Activated T-helper 17 cell treated with anti-CD3 and anti-CD28 coated beads, Interleukin-2, amount 50 U/mL, for 72 hours (primary cell): Measurements from ENCODE around the gene UCN2. TPM values are rescaled to one million over a fixed set of nuclear protein-coding genes. Genes with fewer than 3 reads are reported as not detected.

ENCODE experiments used
- ATAC-seq: fragments of 150-1000 bp; cut with Tn5 transposase; replicated peaks from 2 replicates; pipeline ENCODE4 v1.10.0; 2021; ENCODE audit warnings: mild to moderate bottlenecking, moderate library complexity
- H3K27ac Mint-ChIP-seq: one replicate; pipeline ENCODE4 v1.8.0; 2022; ENCODE audit warnings: mixed read lengths
- H3K27me3 Mint-ChIP-seq: one replicate; pipeline ENCODE4 v1.8.0; 2022; ENCODE audit warnings: mixed read lengths
- H3K36me3 Mint-ChIP-seq: one replicate; pipeline ENCODE4 v1.8.0; 2022; ENCODE audit warnings: low read depth, mild to moderate bottlenecking, mixed read lengths
- H3K4me1 Mint-ChIP-seq: one replicate; pipeline ENCODE4 v1.8.0; 2022; ENCODE audit warnings: mixed read lengths
- H3K4me3 Mint-ChIP-seq: one replicate; pipeline ENCODE4 v1.8.0; 2022; ENCODE audit warnings: mild to moderate bottlenecking, mixed read lengths
- H3K9me3 Mint-ChIP-seq: one replicate; pipeline ENCODE4 v1.8.0; 2022; ENCODE audit warnings: mixed read lengths
- total RNA-seq, 2 donors: library from RNA; stranded (reverse); gene quantifications; one replicate each; pipeline ENCODE4 v1.2.3, GENCODE V29; 2022

Gene UCN2
- total RNA-seq, 2 donors from 2014 or later = 0.34 TPM; not detected in 1

DNA sequence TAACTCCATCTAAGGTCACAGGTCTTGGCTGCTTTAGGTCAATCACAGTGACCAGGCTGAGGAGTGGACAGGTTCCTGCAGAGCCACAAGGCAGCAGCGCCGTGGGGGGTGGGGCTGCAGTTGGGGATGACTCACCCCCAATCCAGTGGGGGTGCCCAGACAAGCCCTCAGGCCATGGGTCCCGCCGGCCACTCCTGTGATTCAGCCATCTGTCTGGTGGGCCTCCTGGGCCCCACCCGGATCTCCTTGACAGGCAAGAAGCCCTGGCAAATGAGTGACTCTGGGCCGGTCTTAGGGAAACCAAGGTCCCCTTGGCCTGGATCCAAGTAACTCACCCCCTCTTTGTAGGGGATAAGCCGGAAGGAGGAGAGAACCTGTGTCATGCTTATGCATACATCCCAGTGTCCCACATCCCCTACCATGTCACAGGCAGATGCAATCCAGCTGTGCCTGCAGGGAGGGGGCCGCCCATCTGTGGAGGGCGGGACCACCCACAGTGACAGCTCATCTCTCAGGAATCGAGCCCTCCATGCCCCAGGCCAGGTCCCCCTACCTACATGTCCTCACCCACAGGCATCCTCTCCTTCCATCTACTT is 32.0 kb upstream of the UCN2 start:
- no peak overlapping the region for H3K4me3 Mint-ChIP-seq
- no peaks in the 10 kb centered on the region for H3K9me3 Mint-ChIP-seq

DNA sequence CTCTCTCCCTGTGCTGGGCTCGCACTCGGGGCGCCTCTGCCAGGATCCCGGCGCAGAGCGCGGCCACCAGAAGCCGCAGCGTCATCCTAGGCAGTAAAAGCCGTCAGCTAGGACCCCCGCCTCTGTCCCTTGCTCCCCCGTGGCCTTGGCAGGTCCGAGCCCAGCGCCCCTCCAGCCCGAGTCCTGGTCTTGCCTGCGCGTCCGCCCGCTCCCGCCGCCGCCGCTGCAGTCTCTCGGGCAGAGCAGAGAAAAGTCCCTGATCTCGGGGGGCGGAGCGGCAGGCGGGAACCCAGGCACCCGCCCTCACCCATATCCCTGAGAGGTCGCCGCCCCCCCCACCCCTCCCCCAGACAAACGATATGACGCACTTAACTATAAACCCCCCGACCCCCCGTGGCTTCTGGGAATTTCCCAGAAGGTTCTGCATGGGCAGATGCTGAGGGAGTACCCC is 31.5 kb upstream of the UCN2 start, which contains the start of gene COL7A1:
Gene COL7A1, minus strand, starts transcription at position 255 of the 451 bp plus-strand sequence. Its CDS starts 170 bp downstream, at position 85.
- Mint-ChIP-seq H3K27ac (peak within 1 kb of the TSS; percentile 4), H3K4me3 (no peak within 1 kb of the TSS), H3K27me3 (peaks cover 23% of the 10 kb centered on the region), H3K4me1 (peaks cover 10% of the 10 kb centered on the region), H3K9me3 (no peaks in the 10 kb centered on the region), H3K36me3 (peaks cover 16% of the 10 kb centered on the region)
- ATAC-seq = no peak

More for the DNA sequence above, 32.0 kb upstream of the UCN2 start:
- Mint-ChIP-seq H3K27ac (peak overlapping the region; percentile 4), H3K36me3 (peaks cover 21% of the 10 kb centered on the region), H3K27me3 (peaks cover 20% of the 10 kb centered on the region), H3K4me1 (peaks cover 10% of the 10 kb centered on the region)
- ATAC-seq = no peak

GRCh38 chr3:48594417-48595049 is 31.0 kb upstream of the UCN2 start:
- peaks cover 28% of the 10 kb centered on the region for H3K27me3 Mint-ChIP-seq
- H3K4me3 Mint-ChIP-seq = no peak overlapping the region
- ATAC-seq = no peak
- H3K27ac Mint-ChIP-seq = no peak overlapping the region
- H3K9me3 Mint-ChIP-seq = no peaks in the 10 kb centered on the region
- peaks cover 10% of the 10 kb centered on the region for H3K4me1 Mint-ChIP-seq
- H3K36me3 Mint-ChIP-seq = peaks cover 10% of the 10 kb centered on the region

- peaks cover 37% of the 10 kb centered on the region for H3K27me3 Mint-ChIP-seq
- H3K4me1 Mint-ChIP-seq = peaks cover 10% of the 10 kb centered on the region
- H3K27ac Mint-ChIP-seq = no peak overlapping the region
- H3K36me3 Mint-ChIP-seq = no peaks in the 10 kb centered on the region
- H3K9me3 Mint-ChIP-seq = no peaks in the 10 kb centered on the region
- no peak for ATAC-seq
- no peak overlapping the region for H3K4me3 Mint-ChIP-seq
These were observed 29.8 kb upstream of the UCN2 start for GRCh38 chr3:48593337-48593736.

- peaks cover 10% of the 10 kb centered on the region for H3K4me1 Mint-ChIP-seq
- H3K36me3 Mint-ChIP-seq = no peaks in the 10 kb centered on the region
- H3K27me3 Mint-ChIP-seq = peaks cover 37% of the 10 kb centered on the region
- no peak overlapping the region for H3K27ac Mint-ChIP-seq
- H3K4me3 Mint-ChIP-seq = no peak overlapping the region
- no peaks in the 10 kb centered on the region for H3K9me3 Mint-ChIP-seq
- no peak for ATAC-seq
These were observed 29.0 kb upstream of the UCN2 start for GRCh38 chr3:48592519-48593087.

DNA sequence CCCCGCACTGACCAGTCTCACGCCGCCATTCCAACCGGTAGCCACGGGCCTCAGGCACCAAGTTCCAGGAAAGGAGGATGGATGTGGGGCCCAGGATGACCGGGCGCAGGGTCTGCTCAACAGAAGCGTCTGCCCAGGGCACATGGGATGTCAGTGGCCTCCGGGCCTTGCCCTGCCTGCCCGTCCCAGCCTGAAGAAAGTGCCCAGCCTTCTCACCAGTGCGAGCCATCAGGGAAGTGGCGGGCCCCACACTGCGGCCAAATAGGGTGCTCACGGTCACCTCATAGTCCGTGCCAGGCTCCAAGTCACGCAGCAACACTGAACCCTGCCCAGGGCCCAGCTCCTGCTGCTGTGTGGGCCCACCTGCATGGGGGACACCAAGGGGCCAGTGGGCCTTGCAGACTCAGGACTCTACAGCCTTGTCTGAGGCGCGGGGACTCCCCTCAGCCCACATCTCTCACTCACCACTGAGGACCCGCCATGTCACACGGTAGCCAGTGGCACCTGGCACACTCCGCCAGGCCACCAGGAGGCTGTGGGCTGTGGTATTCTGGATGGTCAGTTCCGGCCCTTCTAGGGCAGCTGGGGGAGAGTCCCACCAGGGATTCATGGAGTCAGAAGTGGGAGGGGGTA is 28.4 kb upstream of the UCN2 start:
- Mint-ChIP-seq H3K9me3 (no peaks in the 10 kb centered on the region), H3K4me1 (peaks cover 10% of the 10 kb centered on the region), H3K27ac (no peak overlapping the region), H3K36me3 (no peaks in the 10 kb centered on the region), H3K4me3 (no peak overlapping the region), H3K27me3 (peaks cover 37% of the 10 kb centered on the region)
- ATAC-seq = no peak

- no peak overlapping the region for H3K27ac Mint-ChIP-seq
- H3K4me3 Mint-ChIP-seq = no peak overlapping the region
These were observed 27.9 kb upstream of the UCN2 start for GRCh38 chr3:48591436-48591835.

GRCh38 chr3:48588230-48588629 is 24.6 kb upstream of the UCN2 start:
- H3K27me3 Mint-ChIP-seq = peaks cover 30% of the 10 kb centered on the region
- no peaks in the 10 kb centered on the region for H3K9me3 Mint-ChIP-seq
- no peaks in the 10 kb centered on the region for H3K36me3 Mint-ChIP-seq
- ATAC-seq = no peak
- no peak overlapping the region for H3K27ac Mint-ChIP-seq
- H3K4me1 Mint-ChIP-seq = peaks cover 6% of the 10 kb centered on the region
- no peak overlapping the region for H3K4me3 Mint-ChIP-seq

More at GRCh38 chr3:48591436-48591835, 27.9 kb upstream of the UCN2 start:
- H3K4me1 Mint-ChIP-seq = peaks cover 10% of the 10 kb centered on the region
- H3K27me3 Mint-ChIP-seq = peaks cover 39% of the 10 kb centered on the region
- H3K36me3 Mint-ChIP-seq = no peaks in the 10 kb centered on the region
- H3K9me3 Mint-ChIP-seq = no peaks in the 10 kb centered on the region
- ATAC-seq = no peak

GRCh38 chr3:48587686-48588085 is 24.1 kb upstream of the UCN2 start:
- no peaks in the 10 kb centered on the region for H3K36me3 Mint-ChIP-seq
- peaks cover 27% of the 10 kb centered on the region for H3K27me3 Mint-ChIP-seq
- no peak overlapping the region for H3K27ac Mint-ChIP-seq
- peaks cover 6% of the 10 kb centered on the region for H3K4me1 Mint-ChIP-seq
- H3K9me3 Mint-ChIP-seq = no peaks in the 10 kb centered on the region
- ATAC-seq = no peak
- no peak overlapping the region for H3K4me3 Mint-ChIP-seq

GRCh38 chr3:48585411-48585810 is 21.8 kb upstream of the UCN2 start:
- H3K27me3 Mint-ChIP-seq = peaks cover 18% of the 10 kb centered on the region
- H3K9me3 Mint-ChIP-seq = no peaks in the 10 kb centered on the region
- H3K4me1 Mint-ChIP-seq = no peaks in the 10 kb centered on the region
- no peaks in the 10 kb centered on the region for H3K36me3 Mint-ChIP-seq
- peak overlapping the region; percentile 20 for H3K27ac Mint-ChIP-seq
- ATAC-seq = no peak
- H3K4me3 Mint-ChIP-seq = no peak overlapping the region

GRCh38 chr3:48584836-48585235 is 21.3 kb upstream of the UCN2 start:
- Mint-ChIP-seq H3K9me3 (no peaks in the 10 kb centered on the region), H3K27me3 (peaks cover 16% of the 10 kb centered on the region), H3K36me3 (no peaks in the 10 kb centered on the region), H3K27ac (no peak overlapping the region), H3K4me3 (no peak overlapping the region), H3K4me1 (no peaks in the 10 kb centered on the region)
- no peak for ATAC-seq

GRCh38 chr3:48581621-48582481 is 18.3 kb upstream of the UCN2 start:
- H3K36me3 Mint-ChIP-seq = no peaks in the 10 kb centered on the region
- no peak for ATAC-seq
- peaks cover 3% of the 10 kb centered on the region for H3K27me3 Mint-ChIP-seq
- peak overlapping the region; percentile 32 for H3K27ac Mint-ChIP-seq
- H3K9me3 Mint-ChIP-seq = no peaks in the 10 kb centered on the region
- no peak overlapping the region for H3K4me3 Mint-ChIP-seq
- no peaks in the 10 kb centered on the region for H3K4me1 Mint-ChIP-seq

DNA sequence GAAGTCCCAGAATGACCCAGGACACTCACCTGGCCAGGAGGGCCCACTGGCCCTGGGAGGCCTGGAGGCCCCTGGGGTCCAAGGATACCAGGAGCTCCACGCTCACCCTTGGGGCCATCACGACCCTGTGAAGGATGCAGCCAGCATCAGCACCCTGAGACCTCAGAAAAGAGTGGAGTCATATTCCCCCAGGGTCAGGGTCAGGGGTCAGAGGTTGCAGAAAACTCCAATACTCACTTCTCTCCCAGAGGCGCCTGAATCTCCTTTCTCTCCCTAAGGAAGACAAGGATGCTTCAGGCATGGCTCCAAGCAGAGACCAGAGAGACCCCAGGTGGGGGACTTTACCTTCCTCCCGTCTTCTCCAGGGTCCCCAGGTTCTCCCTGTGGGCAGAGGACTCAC is 13.1 kb upstream of the UCN2 start:
- Mint-ChIP-seq H3K9me3 (no peaks in the 10 kb centered on the region), H3K4me3 (no peak overlapping the region), H3K36me3 (no peaks in the 10 kb centered on the region), H3K27ac (no peak overlapping the region), H3K27me3 (no peaks in the 10 kb centered on the region), H3K4me1 (no peaks in the 10 kb centered on the region)
- no peak for ATAC-seq

- Mint-ChIP-seq H3K27ac (no peak overlapping the region), H3K4me1 (no peaks in the 10 kb centered on the region), H3K36me3 (no peaks in the 10 kb centered on the region), H3K9me3 (no peaks in the 10 kb centered on the region), H3K4me3 (no peak overlapping the region), H3K27me3 (no peaks in the 10 kb centered on the region)
- ATAC-seq = no peak
These were observed 11.8 kb upstream of the UCN2 start for GRCh38 chr3:48575366-48575765.
